HepG2 (cell line): ENCODE results near the gene KLHL7. TPM values are rescaled to one million over a fixed set of nuclear protein-coding genes. Genes with fewer than 3 reads are reported as not detected.

ENCODE experiments used
- ATAC-seq: fragments of 200-7000 bp; cut with Tn5 transposase; 3 replicates; pipeline ENCODE4 v1.9.1; 2020; ENCODE audit warnings: mild to moderate bottlenecking, moderate library complexity
- BruUV-seq: library from RNA; stranded (reverse); fragments of 400-500 nt; replicated peaks from 2 replicates; lab custom pipeline; 2021; lab: Mats Ljungman, UMichigan
- CTCF ChIA-PET: fragments of 300-600 bp; formaldehyde crosslinking; extraction: SDS; loops from one replicate; lab custom pipeline; 2021; ENCODE audit warnings: low total read pairs, inconsistent platforms, low intra/inter-chr PET ratio; lab: Yijun Ruan, JAX
- POLR2A ChIA-PET: fragments of 350-600 bp; sonication (Branson Sonifier 250); formaldehyde crosslinking; loops from one replicate; lab custom pipeline; 2020; ENCODE audit warnings: antibody characterized with exemption, inconsistent platforms; lab: Yijun Ruan, JAX
- DNase-seq: peaks from one replicate; pipeline ENCODE4 v3.0.0-alpha.2; 2015; ENCODE audit warnings: low spot score
- FAIRE-seq: peaks from 3 replicates; lab custom pipeline; 2011; peaks lifted over from hg19 to GRCh38; lab: Jason Lieb, UNC
- H2AFZ ChIP-seq: one replicate; pipeline ENCODE4 v1.6.1; 2011; ENCODE audit warnings: low read length, inconsistent platforms
- H3K27ac ChIP-seq: fragments of 300-600 bp; 3 replicates; pipeline ENCODE4 v1.8.0; 2011; ENCODE audit warnings: mixed run types, mild to moderate bottlenecking, mixed read lengths, low read length, inconsistent platforms; ENCODE audit not compliant: insufficient read depth; ENCODE audit errors: extremely low read length
- H3K27me3 ChIP-seq, 2 experiments: fragments of 200-600 bp in 1 of 2; 2 replicates in 1 of 2; 3 replicates in 1 of 2; pipeline versions ENCODE4 v1.6.0 to v1.8.0; 2011; ENCODE audit warnings: low read length in 2 of 2, mild to moderate bottlenecking in 2 of 2, moderate library complexity in 2 of 2, inconsistent platforms in 1 of 2; ENCODE audit not compliant: insufficient read depth in 2 of 2, control insufficient read depth in 1 of 2
- H3K36me3 ChIP-seq, 2 experiments: fragments of 200-600 bp in 1 of 2; replicated peaks in 1 of 2; 2 replicates in 1 of 2; 3 replicates in 1 of 2; pipeline versions ENCODE4 v1.5.1 to v1.8.0; 2011; ENCODE audit warnings: low read length in 2 of 2, inconsistent platforms in 1 of 2; ENCODE audit not compliant: insufficient read depth in 2 of 2, control insufficient read depth in 1 of 2
- H3K4me1 ChIP-seq: 2 replicates; pipeline ENCODE4 v1.5.1; 2012; ENCODE audit warnings: low read length, inconsistent platforms; ENCODE audit not compliant: insufficient read depth
- H3K4me2 ChIP-seq: 2 replicates; pipeline ENCODE4 v1.6.0; 2011; ENCODE audit warnings: low read depth, low read length, inconsistent platforms
- H3K4me3 ChIP-seq, 3 experiments: fragments of 200-600 bp in 1 of 3; sonication (generic), shearing (Covaris generic) in 1 of 3; replicated peaks in 1 of 3; 2 replicates each; pipeline ENCODE4 v1.5.1; 2011 to 2016; ENCODE audit warnings: low read length in 3 of 3, inconsistent platforms in 2 of 3, low read depth in 2 of 3, mild to moderate bottlenecking in 2 of 3, control low read depth in 1 of 3, mixed read lengths in 1 of 3; ENCODE audit not compliant: insufficient read depth in 1 of 3
- H3K79me2 ChIP-seq: one replicate; pipeline ENCODE4 v1.6.1; 2011; ENCODE audit warnings: low read length, inconsistent platforms; ENCODE audit not compliant: insufficient read depth
- H3K9ac ChIP-seq: 2 replicates; pipeline ENCODE4 v1.6.0; 2011; ENCODE audit warnings: mild to moderate bottlenecking, low read depth, low read length, inconsistent platforms; ENCODE audit not compliant: insufficient read depth
- H3K9me3 ChIP-seq: 2 replicates; pipeline ENCODE4 v1.5.1; 2012; ENCODE audit warnings: mild to moderate bottlenecking, low read length
- H4K20me1 ChIP-seq: 2 replicates; pipeline ENCODE4 v1.6.0; 2011; ENCODE audit warnings: inconsistent platforms, mild to moderate bottlenecking, low read length, moderate library complexity; ENCODE audit not compliant: insufficient read depth
- EP300 ChIP-seq, 3 experiments: sonication (generic) in 1 of 3; formaldehyde crosslinking in 1 of 3; IDR thresholded peaks; 2 replicates each; pipeline versions ENCODE4 v1.5.1 to v1.6.1; 2011 to 2020; ENCODE audit warnings: low read depth in 2 of 3, low read length in 2 of 3, borderline replicate concordance in 1 of 3, improper control_type of control experiment in 1 of 3, mild to moderate bottlenecking in 1 of 3, missing genetic modification reagents in 1 of 3, moderate library complexity in 1 of 3
- ETS1 ChIP-seq: sonication (generic); formaldehyde crosslinking; IDR thresholded peaks from 2 replicates; pipeline ENCODE4 v1.4.0; 2020; ENCODE audit warnings: missing genetic modification reagents
- KDM4B ChIP-seq: sonication (generic); formaldehyde crosslinking; IDR thresholded peaks from 2 replicates; pipeline ENCODE4 v1.4.0; 2020; ENCODE audit warnings: missing genetic modification reagents
- MEIS2 ChIP-seq: sonication (generic); formaldehyde crosslinking; IDR thresholded peaks from 2 replicates; pipeline ENCODE4 v1.9.0; 2021; ENCODE audit warnings: mild to moderate bottlenecking, missing genetic modification reagents
- POLR2A ChIP-seq, 2 experiments: IDR thresholded peaks; 2 replicates each; pipeline ENCODE4 v1.6.1; 2011; ENCODE audit warnings: low read depth in 2 of 2, low read length in 2 of 2, mild to moderate bottlenecking in 1 of 2, moderate library complexity in 1 of 2; ENCODE audit not compliant: insufficient read depth in 1 of 2
- PRMT3 ChIP-seq: sonication (generic); formaldehyde crosslinking; IDR thresholded peaks from 2 replicates; pipeline ENCODE4 v1.8.1; 2022; ENCODE audit warnings: low read depth, mild to moderate bottlenecking, moderate library complexity, missing genetic modification reagents, borderline replicate concordance
- RBFOX2 ChIP-seq: fragments of 200-400 bp; formaldehyde crosslinking; IDR thresholded peaks from 2 replicates; pipeline ENCODE4 v1.6.1; 2017; ENCODE audit warnings: low read depth, mild to moderate bottlenecking, low read length
- SIX4 ChIP-seq: sonication (generic); formaldehyde crosslinking; IDR thresholded peaks from 2 replicates; pipeline ENCODE4 v1.4.0; 2020; ENCODE audit warnings: missing genetic modification reagents
- TBP ChIP-seq: sonication (generic); formaldehyde crosslinking; IDR thresholded peaks from 2 replicates; pipeline ENCODE4 v1.5.0; 2020; ENCODE audit warnings: missing genetic modification reagents
- TFDP1 ChIP-seq: IDR thresholded peaks from 2 replicates; pipeline ENCODE4 v1.6.1; 2016; ENCODE audit warnings: missing compliant biosample characterization, missing genetic modification reagents, borderline replicate concordance
- TOPORS ChIP-seq: sonication (generic); formaldehyde crosslinking; IDR thresholded peaks from 2 replicates; pipeline ENCODE4 v1.8.0; 2023; ENCODE audit warnings: mild to moderate bottlenecking, missing genetic modification reagents
- ZBTB49 ChIP-seq: sonication (generic); formaldehyde crosslinking; IDR thresholded peaks from 2 replicates; pipeline ENCODE4 v1.4.0; 2020; ENCODE audit warnings: missing genetic modification reagents, borderline replicate concordance
- ZNF260 ChIP-seq: sonication (generic); formaldehyde crosslinking; IDR thresholded peaks from 2 replicates; pipeline ENCODE4 v1.4.0; 2020; ENCODE audit warnings: missing genetic modification reagents, low read depth, mild to moderate bottlenecking, borderline replicate concordance
- ZNF326 ChIP-seq: sonication (generic); formaldehyde crosslinking; IDR thresholded peaks from 2 replicates; pipeline ENCODE4 v1.4.0; 2020; ENCODE audit warnings: missing genetic modification reagents, borderline replicate concordance
- ZNF567 ChIP-seq: sonication (generic); formaldehyde crosslinking; IDR thresholded peaks from 2 replicates; pipeline ENCODE4 v1.8.1; 2023; ENCODE audit warnings: mild to moderate bottlenecking, missing genetic modification reagents, borderline replicate concordance
- ZNF577 ChIP-seq: sonication (generic); formaldehyde crosslinking; IDR thresholded peaks from 2 replicates; pipeline ENCODE4 v1.4.0; 2020; ENCODE audit warnings: mild to moderate bottlenecking, low read depth, missing genetic modification reagents, borderline replicate concordance
- ZNF839 ChIP-seq: sonication (generic); formaldehyde crosslinking; IDR thresholded peaks from 2 replicates; pipeline ENCODE4 v1.4.0; 2020; ENCODE audit warnings: missing genetic modification reagents, mild to moderate bottlenecking, borderline replicate concordance
- WGBS: methylation state at CpG from one replicate; pipeline ENCODE4 v1.1.6; 2017; ENCODE audit warnings: low lambda C conversion rate; 5-methylcytosine and 5-hydroxymethylcytosine counted together
- in situ Hi-C: cut with HindIII; loops from 2 replicates; pipeline ENCODE4 v1.10.0; 2017; ENCODE audit warnings: low pct_unique_long_range_greater_than_20kb; ENCODE audit not compliant: extremely low pct_ligation_motif_present
- intact Hi-C: fragments of 100-400 bp; cut with micrococcal nuclease; formaldehyde crosslinking; loops from one replicate; pipeline ENCODE4 v1.10.0; 2022; ENCODE audit not compliant: unreplicated experiment
- polyA plus RNA-seq, 8 experiments: library from polyadenylated mRNA; depleted of rRNA in 3 of 8; stranded (reverse) in 7 of 8; unstranded in 1 of 8; fragments of >200 nt; fragmentation: Illumina TruSeq in 4 of 8; extraction: Trizol in 4 of 8; gene quantifications; 2 replicates each; pipeline versions ENCODE4 v1.2.1 to v1.2.3, GENCODE V29; 2011 to 2016; ENCODE audit warnings: low read depth in 4 of 8, missing spikeins in 1 of 8, mixed read lengths in 1 of 8; ENCODE audit not compliant: insufficient read depth in 1 of 8
- total RNA-seq, 5 experiments: library from RNA; depleted of rRNA; stranded (reverse); fragments of >200 nt; fragmentation: Illumina TruSeq; extraction: Trizol; gene quantifications; 2 replicates each; pipeline ENCODE4 v1.2.3, GENCODE V29; 2016; ENCODE audit warnings: low read depth in 1 of 5
- TF ChIP-seq, protein P1 (sequence below): IDR thresholded peaks from 2 replicates; pipeline ENCODE4 v1.6.1; 2016; ENCODE audit warnings: low read depth

KLHL7 gene
- total and polyA plus RNA-seq, 2 of the 13 experiments (the other 11 are each of a cell fraction or from before 2014, with no cell fraction given) = 16.2 to 34.4 TPM

GRCh38 chr7:23218196-23218595 lies 112.6 kb downstream of the KLHL7 start:
- H3K27ac ChIP-seq = no peak overlapping the region
- intact Hi-C loops (no loop called here), in situ Hi-C loops (no loop called here)
- BruUV-seq = no TSS peak
- ATAC-seq = no peak
- no peak overlapping the region for H3K4me3 ChIP-seq
- H2AFZ ChIP-seq = no peak overlapping the region
- H3K79me2 ChIP-seq = no peaks in the 10 kb centered on the region
- no peaks in the 10 kb centered on the region for H4K20me1 ChIP-seq
- H3K4me1 ChIP-seq = peaks cover 10% of the 10 kb centered on the region; the same call in 1 of the 2 replicates
- TF ChIP-seq ZNF839 (no peak), ZNF260 (no peak), MEIS2 (CRISPR knock-in tag) (no peak), TOPORS (CRISPR knock-in tag) (no peak), ZNF326 (no peak), TBP (no peak), PRMT3 (CRISPR knock-in tag) (no peak), ZNF567 (CRISPR knock-in tag) (no peak), EP300 (IDR thresholded peaks at IDR 0.05; ENCODE audit: low read depth in 2 of 2, low read length in 2 of 2) (no peak), EP300 (CRISPR knock-in tag; IDR thresholded peaks at IDR 0.05; ENCODE audit: borderline replicate concordance) (no peak), ETS1 (no peak), SIX4 (CRISPR knock-in tag) (no peak), KDM4B (no peak), ZNF577 (CRISPR knock-in tag) (no peak), POLR2A (IDR thresholded peaks at IDR 0.05; ENCODE audit: insufficient read depth in 1 of 2, low read depth in 2 of 2, low read length in 2 of 2) (no peak), ZBTB49 (CRISPR knock-in tag) (no peak), RBFOX2 (no peak), TFDP1 (no peak)
- TF ChIP-seq, protein P1, sequence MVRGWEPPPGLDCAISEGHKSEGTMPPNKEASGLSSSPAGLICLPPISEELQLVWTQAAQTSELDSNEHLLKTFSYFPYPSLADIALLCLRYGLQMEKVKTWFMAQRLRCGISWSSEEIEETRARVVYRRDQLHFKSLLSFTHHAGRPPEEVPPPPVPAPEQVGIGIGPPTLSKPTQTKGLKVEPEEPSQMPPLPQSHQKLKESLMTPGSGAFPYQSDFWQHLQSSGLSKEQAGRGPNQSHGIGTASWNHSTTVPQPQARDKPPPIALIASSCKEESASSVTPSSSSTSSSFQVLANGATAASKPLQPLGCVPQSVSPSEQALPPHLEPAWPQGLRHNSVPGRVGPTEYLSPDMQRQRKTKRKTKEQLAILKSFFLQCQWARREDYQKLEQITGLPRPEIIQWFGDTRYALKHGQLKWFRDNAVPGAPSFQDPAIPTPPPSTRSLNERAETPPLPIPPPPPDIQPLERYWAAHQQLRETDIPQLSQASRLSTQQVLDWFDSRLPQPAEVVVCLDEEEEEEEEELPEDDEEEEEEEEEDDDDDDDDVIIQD (CRISPR knock-in tag) = no peak
- H3K9me3 ChIP-seq = no peaks in the 10 kb centered on the region
- FAIRE-seq = no peak
- no peak overlapping the region for H3K4me2 ChIP-seq
- WGBS = 0% methylated on average over 3 of the region's 3 CpGs
- H3K27me3 ChIP-seq = peaks cover 0 to 4% of the 10 kb centered on the region in 2 experiments; a peak in 2 of 5 replicates
- no peak overlapping the region for H3K9ac ChIP-seq
- POLR2A ChIA-PET = no interaction called here
- CTCF ChIA-PET = no interaction called here
- DNase-seq = no peak
- H3K36me3 ChIP-seq = no peaks in the 10 kb centered on the region
